HEK293T (cell line): Measurements from ENCODE around the gene VAX1.
A peak's percentile ranks its signal among the peaks of the same experiment; 100 is the strongest.

Source experiments
- CTCF ChIA-PET: fragments of 350-600 bp; formaldehyde crosslinking; extraction: SDS; loops from one replicate; lab custom pipeline; 2021; ENCODE audit warnings: antibody characterized with exemption, inconsistent platforms; lab: Yijun Ruan, JAX
- POLR2A ChIA-PET: fragments of 350-600 bp; formaldehyde crosslinking; extraction: SDS; loops from one replicate; lab custom pipeline; 2020; ENCODE audit warnings: antibody characterized with exemption, inconsistent platforms; lab: Yijun Ruan, JAX
- DNase-seq: peaks from one replicate; pipeline ENCODE4 v3.0.0; 2012; ENCODE audit warnings: mixed read lengths; ENCODE audit errors: extremely low spot score
- ARNT ChIP-seq: fragments of 450-650 bp; IDR thresholded peaks from 2 replicates; pipeline ENCODE4 v1.6.1; 2017; ENCODE audit warnings: mild to moderate bottlenecking
- BHLHE40 ChIP-seq: fragments of 450-650 bp; IDR thresholded peaks from 2 replicates; pipeline ENCODE4 v1.6.1; 2016; ENCODE audit warnings: mild to moderate bottlenecking, moderate library complexity, borderline replicate concordance
- CTBP1 ChIP-seq: fragments of 450-650 bp; IDR thresholded peaks from 2 replicates; pipeline ENCODE4 v1.6.1; 2016; ENCODE audit warnings: borderline replicate concordance
- ELF4 ChIP-seq: fragments of 450-650 bp; IDR thresholded peaks from 2 replicates; pipeline ENCODE4 v1.6.1; 2017; ENCODE audit warnings: antibody characterized with exemption
- FOXA1 ChIP-seq: fragments of 450-650 bp; IDR thresholded peaks from 2 replicates; pipeline ENCODE4 v1.6.1; 2016; ENCODE audit warnings: mild to moderate bottlenecking
- FOXK2 ChIP-seq: fragments of 450-650 bp; IDR thresholded peaks from 2 replicates; pipeline ENCODE4 v1.6.1; 2016; ENCODE audit warnings: mild to moderate bottlenecking
- FOXM1 ChIP-seq: fragments of 450-650 bp; IDR thresholded peaks from 2 replicates; pipeline ENCODE4 v1.6.1; 2017; ENCODE audit warnings: mild to moderate bottlenecking, borderline replicate concordance
- HDGF ChIP-seq: fragments of 450-650 bp; IDR thresholded peaks from 2 replicates; pipeline ENCODE4 v1.6.1; 2017; ENCODE audit warnings: antibody characterized with exemption, borderline replicate concordance
- L3MBTL2 ChIP-seq: fragments of 450-650 bp; conservative IDR thresholded peaks from 2 replicates; pipeline ENCODE4 v1.6.1; 2016; ENCODE audit warnings: mild to moderate bottlenecking
- LEF1 ChIP-seq: fragments of 450-650 bp; IDR thresholded peaks from 2 replicates; pipeline ENCODE4 v1.6.1; 2017; ENCODE audit warnings: mild to moderate bottlenecking, borderline replicate concordance
- NFRKB ChIP-seq: fragments of 450-650 bp; IDR thresholded peaks from 2 replicates; pipeline ENCODE4 v1.6.1; 2016; ENCODE audit warnings: mild to moderate bottlenecking, moderate library complexity
- SP1 ChIP-seq: fragments of 450-650 bp; IDR thresholded peaks from 2 replicates; pipeline ENCODE4 v1.6.1; 2017
- SUZ12 ChIP-seq: fragments of 450-650 bp; IDR thresholded peaks from 2 replicates; pipeline ENCODE4 v1.6.1; 2016; ENCODE audit warnings: mild to moderate bottlenecking
- TARDBP ChIP-seq: fragments of 450-650 bp; IDR thresholded peaks from 2 replicates; pipeline ENCODE4 v1.6.1; 2016
- ZNF384 ChIP-seq: fragments of 450-650 bp; IDR thresholded peaks from 2 replicates; pipeline ENCODE4 v1.6.1; 2016
- TF ChIP-seq, protein P1 (sequence below): fragments of 450-650 bp; IDR thresholded peaks from 2 replicates; pipeline ENCODE4 v1.6.1; 2016

Gene VAX1

DNA sequence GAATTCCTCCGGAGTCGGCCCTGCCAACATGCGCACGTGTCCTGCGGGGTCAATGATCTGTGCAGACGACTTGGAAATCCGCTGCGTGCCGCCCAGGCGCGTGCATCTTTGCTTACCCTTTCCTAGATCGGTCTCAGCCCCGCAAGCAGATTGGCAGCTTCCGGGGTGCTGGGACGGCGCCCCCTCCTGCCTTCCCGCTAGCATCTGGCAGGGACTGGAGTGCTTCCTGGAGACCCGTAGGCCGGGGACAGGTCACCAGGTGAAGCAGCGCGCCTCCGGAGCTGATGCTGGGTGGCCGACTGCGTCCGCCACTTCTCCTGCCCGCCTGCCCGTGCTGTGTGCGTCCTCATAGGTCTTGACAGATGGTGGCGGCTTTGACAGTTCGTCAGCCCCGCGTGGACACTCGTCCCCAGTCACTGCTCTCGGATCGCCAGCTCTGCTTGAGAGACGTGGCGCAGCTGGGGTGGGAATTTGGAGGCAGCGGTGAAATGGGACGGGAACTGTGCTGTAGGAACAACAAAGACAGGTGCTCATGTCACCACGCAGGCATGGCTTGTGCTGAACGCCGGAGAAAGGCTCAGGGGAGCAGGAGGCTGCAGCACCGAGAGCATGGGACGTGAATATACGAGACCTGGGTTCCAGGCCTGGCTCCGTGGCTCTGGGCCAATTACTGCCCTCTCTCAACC, 37.3 kb upstream of the VAX1 start:
- peak; percentile 50 for DNase-seq
- no peak for TF ChIP-seq FOXK2
- no peak for TF ChIP-seq NFRKB
- peak; percentile 64 for TF ChIP-seq L3MBTL2
- ChIA-PET POLR2A (interaction anchor here (0.7 to 0.8 kb wide), 2 partner anchors 362 to 379 kb away, joined by 3 to 4 read pairs; no protein-coding TSS in a partner anchor), CTCF (interaction anchor here (0.5 to 2.8 kb wide), 25 partner anchors 9 to 647 kb away, joined by 3 to 43 read pairs (median 4); partner anchors contain the start of gene SHTN1)

DNA sequence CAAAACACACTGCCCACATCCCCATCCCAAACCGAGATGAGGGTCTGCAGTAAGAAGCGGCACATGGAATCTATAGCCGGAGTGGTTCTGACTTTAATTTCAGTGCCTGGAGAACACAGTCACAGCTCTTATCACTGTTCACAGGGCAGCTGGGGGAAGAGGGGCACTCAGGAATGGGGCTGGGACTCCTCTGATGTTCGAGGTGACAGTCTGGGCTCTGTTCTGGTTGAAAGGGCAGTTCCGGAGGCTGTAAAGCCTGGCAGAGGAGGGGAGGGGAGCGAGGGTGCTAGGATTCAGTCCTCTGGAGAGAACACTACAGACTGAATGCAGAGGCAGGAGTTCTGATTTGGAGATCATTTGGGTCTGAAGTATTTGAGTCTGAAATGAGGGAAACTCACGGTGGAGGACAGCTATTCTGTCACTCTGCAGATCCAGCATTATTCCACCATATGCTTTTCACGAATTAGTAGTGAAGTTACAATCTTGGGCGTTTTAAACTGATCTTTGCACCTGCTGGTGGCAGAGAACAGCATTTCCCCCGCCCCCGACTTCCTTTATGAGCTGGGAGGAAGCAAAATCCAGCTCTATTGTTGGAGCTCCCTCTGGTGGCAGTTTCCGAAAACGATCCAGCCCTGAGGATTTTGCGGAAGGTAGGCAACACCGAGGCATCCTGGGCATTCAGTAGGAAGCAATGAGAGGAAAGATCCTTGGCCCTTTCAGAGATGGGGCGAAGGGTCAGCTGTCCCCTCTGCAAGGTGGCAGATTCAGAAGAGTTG, 36.6 kb upstream of the VAX1 start:
- DNase-seq: peak; percentile 84

DNA sequence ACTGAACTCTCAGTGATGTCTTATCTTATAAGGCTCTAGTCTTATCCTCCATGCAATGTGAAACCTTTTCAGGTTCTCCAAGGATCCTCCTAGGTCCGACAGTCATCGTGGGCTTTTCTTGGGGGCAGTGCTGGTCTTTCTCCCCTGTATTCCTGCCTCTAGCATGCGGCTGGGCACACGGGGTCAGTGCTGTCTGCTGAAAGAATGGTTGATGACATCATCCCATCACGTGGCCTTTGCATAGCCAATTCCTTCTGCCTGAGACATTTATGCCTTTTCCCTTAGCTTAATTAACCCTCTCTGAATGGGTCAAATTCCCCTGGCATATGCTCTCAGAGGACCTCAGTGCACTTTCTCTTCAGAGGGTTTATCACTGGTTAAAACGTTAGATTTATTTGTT, 32.2 kb upstream of the VAX1 start:
- no peak for DNase-seq
- ChIA-PET CTCF (interaction anchor here (0.8 to 1.6 kb wide), 4 partner anchors 335 to 383 kb away, joined by 3 to 4 read pairs (median 4); no protein-coding TSS in a partner anchor), POLR2A (no interaction called here)
- TF ChIP-seq L3MBTL2: 0 out of 2 replicates have a peak, but pooled peaks have one; percentile 23
- TF ChIP-seq SP1: no peak

More for the DNA sequence above, 36.6 kb upstream of the VAX1 start:
- TF ChIP-seq ARNT (no peak), FOXK2 (no peak), FOXM1 (no peak), SP1 (no peak), SUZ12 (no peak), NFRKB (no peak), BHLHE40 (no peak), FOXA1 (no peak), ELF4 (no peak), CTBP1 (no peak), LEF1 (no peak), HDGF (no peak), TARDBP (no peak), ZNF384 (no peak), L3MBTL2 (no peak)
- TF ChIP-seq, protein P1, sequence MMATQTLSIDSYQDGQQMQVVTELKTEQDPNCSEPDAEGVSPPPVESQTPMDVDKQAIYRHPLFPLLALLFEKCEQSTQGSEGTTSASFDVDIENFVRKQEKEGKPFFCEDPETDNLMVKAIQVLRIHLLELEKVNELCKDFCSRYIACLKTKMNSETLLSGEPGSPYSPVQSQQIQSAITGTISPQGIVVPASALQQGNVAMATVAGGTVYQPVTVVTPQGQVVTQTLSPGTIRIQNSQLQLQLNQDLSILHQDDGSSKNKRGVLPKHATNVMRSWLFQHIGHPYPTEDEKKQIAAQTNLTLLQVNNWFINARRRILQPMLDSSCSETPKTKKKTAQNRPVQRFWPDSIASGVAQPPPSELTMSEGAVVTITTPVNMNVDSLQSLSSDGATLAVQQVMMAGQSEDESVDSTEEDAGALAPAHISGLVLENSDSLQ: no peak
- POLR2A ChIA-PET: interaction anchor here (0.7 to 0.8 kb wide), 2 partner anchors 362 to 378 kb away, joined by 3 to 4 read pairs; no protein-coding TSS in a partner anchor
- CTCF ChIA-PET: interaction anchor here (0.6 to 2.8 kb wide), 27 partner anchors 8 to 647 kb away, joined by 3 to 43 read pairs (median 4); partner anchors contain the start of gene SHTN1

DNA sequence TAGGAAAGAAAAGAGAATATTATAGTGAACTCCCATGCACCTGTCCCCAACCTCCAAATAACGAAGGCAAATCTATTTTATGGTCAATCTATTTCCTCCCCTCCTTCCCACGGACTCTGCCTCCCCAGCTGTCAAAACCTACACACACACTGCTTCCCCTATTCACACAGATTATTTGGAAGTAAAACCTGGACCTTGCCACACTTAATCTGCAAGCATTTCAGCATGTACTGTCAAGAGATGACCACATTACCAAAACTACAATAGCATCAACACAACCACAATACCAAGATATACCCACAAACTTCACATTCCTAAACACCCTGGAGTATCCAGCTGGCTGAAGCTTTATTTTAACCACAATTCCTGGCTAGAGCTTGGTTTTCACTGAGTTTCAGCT, 31.4 kb upstream of the VAX1 start:
- DNase-seq: no peak
- TF ChIP-seq, protein P1: no peak
- no peak for TF ChIP-seq TARDBP
- ChIA-PET POLR2A (no interaction called here), CTCF (interaction anchor here (0.6 to 2.3 kb wide), 6 partner anchors 10 to 822 kb away, joined by 3 to 6 read pairs (median 4); no protein-coding TSS in a partner anchor)

DNA sequence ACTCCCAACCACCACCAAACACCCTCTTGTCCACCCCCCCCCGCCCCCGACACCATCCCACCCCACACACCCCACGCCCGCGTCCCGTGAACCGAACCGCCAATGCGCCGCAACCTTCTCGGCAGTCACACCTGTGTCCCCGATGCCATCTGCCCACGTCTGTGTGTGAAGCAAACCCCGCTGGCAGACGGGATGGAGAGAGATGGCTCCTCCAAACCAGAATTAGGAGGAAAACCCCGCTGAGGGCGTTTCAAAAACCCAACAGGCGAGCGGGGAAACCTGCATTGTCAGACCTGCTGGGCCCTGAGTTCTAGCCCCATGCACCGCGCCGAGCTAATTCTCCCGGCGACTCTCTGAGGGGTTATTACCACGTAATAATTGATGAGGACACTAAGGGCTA, 30.7 kb upstream of the VAX1 start:
- DNase-seq: no peak
- ChIA-PET POLR2A (interaction anchor here (1.0 kb wide), 1 partner anchor 359 kb away, joined by 5 read pairs; no protein-coding TSS in a partner anchor), CTCF (interaction anchor here (1.2 to 2.8 kb wide), 4 partner anchors 11 to 380 kb away, joined by 3 to 21 read pairs (median 5); no protein-coding TSS in a partner anchor)
- TF ChIP-seq CTBP1: no peak
- TF ChIP-seq FOXK2: no peak
- no peak for TF ChIP-seq BHLHE40
- no peak for TF ChIP-seq L3MBTL2
- TF ChIP-seq HDGF: no peak
- TF ChIP-seq ZNF384: no peak
- no peak for TF ChIP-seq SP1
- no peak for TF ChIP-seq ELF4
- no peak for TF ChIP-seq ARNT
- no peak for TF ChIP-seq FOXA1
- no peak for TF ChIP-seq FOXM1
- no peak for TF ChIP-seq LEF1

DNA sequence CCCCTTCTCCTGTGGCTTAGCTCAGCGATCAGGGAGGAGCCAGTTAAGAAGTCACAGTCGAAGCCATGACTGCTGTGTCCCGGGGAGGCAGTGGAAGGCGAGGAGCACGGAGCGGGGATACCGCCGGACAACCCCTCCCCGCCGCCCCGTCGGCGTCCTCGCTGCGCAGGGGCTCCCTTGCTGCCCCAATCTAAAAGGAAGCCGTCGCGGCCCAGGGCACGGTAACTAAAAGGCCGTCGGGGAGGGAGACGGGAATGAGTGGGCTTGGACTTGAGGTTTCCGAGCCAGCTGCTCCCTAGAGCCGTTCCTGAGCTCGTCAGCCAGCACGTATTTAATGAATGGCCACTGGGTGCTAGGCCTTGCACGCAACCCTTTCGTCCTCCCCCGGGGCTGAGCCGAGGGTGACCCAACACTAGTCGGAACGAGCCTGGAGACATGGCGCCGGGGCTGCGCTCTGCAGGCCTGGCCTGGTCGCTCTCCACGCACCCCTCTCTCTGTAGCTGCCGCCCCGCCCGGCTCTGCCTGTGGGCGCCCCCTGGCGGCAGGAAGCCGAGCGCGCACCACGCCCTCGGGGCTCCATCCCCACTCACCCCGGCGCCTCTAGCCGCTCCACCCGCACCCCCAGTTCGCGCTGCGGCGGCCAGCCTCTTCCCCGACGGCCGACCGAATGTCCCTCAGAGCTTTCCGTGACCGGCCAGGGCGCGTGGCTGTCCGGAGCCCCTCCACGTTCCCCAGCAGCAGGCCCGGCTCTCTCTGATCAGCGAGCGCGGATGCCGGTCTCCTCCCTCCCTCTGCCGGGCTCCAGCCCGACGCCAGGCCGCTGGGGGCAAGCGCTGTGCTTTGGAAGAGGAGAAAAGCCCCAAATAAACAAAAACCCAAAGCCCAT, 30.0 kb upstream of the VAX1 start:
- peak; percentile 90 for DNase-seq
- ChIA-PET POLR2A (interaction anchor here (1.0 to 1.4 kb wide), 2 partner anchors 319 to 359 kb away, joined by 3 to 5 read pairs; partner anchors contain the start of gene ENO4), CTCF (interaction anchor here (0.6 to 2.8 kb wide), 12 partner anchors 10 to 1052 kb away, joined by 3 to 21 read pairs (median 4); no protein-coding TSS in a partner anchor)
- TF ChIP-seq L3MBTL2 (peak; percentile 20; the same call in 1 of the 2 replicates), LEF1 (no peak), ELF4 (no peak)
- TF ChIP-seq, protein P1: no peak
